Effector memory CD4-positive, alpha-beta T cell (primary cell): ENCODE data around the gene ARF1.

Source experiments
- DNase-seq, 3 donors: peaks; one replicate each; pipeline ENCODE4 v3.0.0-alpha.2; 2020
- H3K27ac ChIP-seq: 2 replicates; pipeline ENCODE4 v1.7.0; 2013; ENCODE audit warnings: mild to moderate bottlenecking, low read length, moderate library complexity; ENCODE audit not compliant: insufficient read depth, poor library complexity, severe bottlenecking
- H3K27me3 ChIP-seq: replicated peaks from 2 replicates; pipeline ENCODE4 v1.7.0; 2013; ENCODE audit warnings: mild to moderate bottlenecking, low read length; ENCODE audit not compliant: insufficient read depth, control insufficient read depth, poor library complexity, severe bottlenecking
- H3K36me3 ChIP-seq: 2 replicates; pipeline ENCODE4 v1.7.0; 2013; ENCODE audit warnings: mild to moderate bottlenecking, low read length, moderate library complexity; ENCODE audit not compliant: control insufficient read depth, insufficient read depth
- H3K4me1 ChIP-seq: 2 replicates; pipeline ENCODE4 v1.7.0; 2013; ENCODE audit warnings: low read length, mild to moderate bottlenecking; ENCODE audit not compliant: control insufficient read depth, insufficient read depth, poor library complexity, severe bottlenecking
- H3K4me3 ChIP-seq: 2 replicates; pipeline ENCODE4 v1.7.0; 2013; ENCODE audit warnings: low read length, low read depth, mild to moderate bottlenecking; ENCODE audit not compliant: insufficient read depth, poor library complexity, severe bottlenecking
- H3K9me3 ChIP-seq: 2 replicates; pipeline ENCODE4 v1.7.0; 2013; ENCODE audit warnings: mild to moderate bottlenecking, low read length, moderate library complexity; ENCODE audit not compliant: control insufficient read depth

The ARF1 gene

DNA sequence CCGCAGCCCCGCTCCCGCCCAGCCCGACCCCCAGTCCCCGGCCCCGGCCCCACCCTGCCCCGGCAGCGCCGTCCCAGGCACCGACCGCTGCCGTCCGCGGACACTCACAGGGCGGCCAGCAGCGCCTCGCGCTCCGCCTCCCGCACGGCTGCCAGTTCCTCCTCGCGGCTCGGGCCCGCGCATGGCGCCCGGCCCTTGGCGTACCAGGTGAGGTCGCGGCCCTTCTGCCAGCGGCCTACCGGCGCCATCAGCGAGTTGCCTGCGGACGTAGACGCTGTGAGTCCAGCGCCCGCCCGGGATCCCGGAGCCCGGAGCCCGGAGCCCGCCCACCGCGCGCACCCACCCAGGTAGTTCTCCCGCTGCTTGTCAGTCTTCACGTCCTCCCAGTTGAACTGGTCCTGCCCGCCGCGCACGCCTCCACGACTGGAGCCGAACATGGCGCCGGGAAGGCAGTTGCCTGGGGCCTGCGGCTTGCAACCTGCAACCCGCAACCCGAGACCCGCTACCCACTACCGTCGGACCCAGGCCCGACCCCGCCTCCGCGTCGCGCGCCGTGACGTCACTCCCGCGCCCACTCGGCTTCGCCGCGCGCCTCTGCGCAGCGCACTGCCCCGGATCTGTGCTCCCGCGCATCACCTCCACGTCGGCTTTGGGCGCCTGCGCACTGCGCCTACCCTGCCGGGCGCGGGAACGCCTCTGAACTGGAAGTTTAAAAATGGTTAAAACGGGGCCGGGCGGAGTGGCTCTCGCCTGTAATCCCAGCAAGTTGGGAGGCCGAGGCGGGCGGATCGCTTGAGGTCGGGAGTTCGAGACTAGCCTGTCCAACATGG, 20.5 kb downstream of the ARF1 start, which contains the start of gene C1orf35:
TSS of gene C1orf35 (minus strand) at position 535 of the 830 bp plus-strand sequence. CDS start at position 437, 98 bp downstream.
- DNase-seq = peak; percentile 88 to 92 (median 88)
- Histone ChIP-seq H3K4me3 (peak within 1 kb of the TSS; percentile 95), H3K9me3 (no peaks in the 10 kb centered on the region), H3K36me3 (peaks cover 46% of the 10 kb centered on the region), H3K27me3 (no peaks in the 10 kb centered on the region), H3K4me1 (peaks cover 9% of the 10 kb centered on the region), H3K27ac (peak within 1 kb of the TSS; percentile 91)

DNA sequence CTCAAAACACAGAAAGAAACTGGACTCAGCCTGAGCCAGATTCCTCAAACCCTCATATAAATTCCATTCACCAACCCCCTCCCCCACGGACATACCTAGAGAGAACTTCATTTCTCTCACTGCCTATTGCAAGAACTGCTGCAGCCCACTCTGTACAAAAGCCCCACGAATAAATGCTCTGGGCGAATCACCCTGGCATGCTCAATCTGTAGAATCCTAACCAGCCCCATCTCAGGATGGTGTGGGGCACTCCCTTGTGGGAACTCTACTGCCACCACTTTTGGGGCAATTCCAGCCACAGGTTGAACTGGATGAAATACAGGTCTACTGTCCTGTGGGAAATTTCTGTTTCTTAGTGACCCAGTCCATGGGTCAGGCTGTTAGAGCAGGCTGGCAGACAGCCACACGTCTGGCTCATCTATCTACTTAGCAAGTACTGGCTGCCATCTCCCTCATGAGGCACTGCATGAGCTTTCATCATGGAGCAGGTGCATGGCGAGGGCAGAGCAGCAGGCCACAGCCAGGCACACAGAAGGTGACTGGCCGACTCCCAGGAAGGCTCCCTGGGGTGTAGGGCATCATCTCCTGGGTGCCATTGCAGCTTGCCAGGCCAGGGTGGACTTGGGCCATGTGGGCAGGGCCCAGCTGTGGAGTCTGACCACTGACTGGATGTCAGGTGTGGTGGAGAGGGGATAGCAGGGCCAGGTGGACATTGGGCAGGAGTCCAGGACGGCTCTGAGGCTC, 22.2 kb downstream of the ARF1 start:
- H3K9me3 ChIP-seq = no peaks in the 10 kb centered on the region
- H3K27me3 ChIP-seq = no peaks in the 10 kb centered on the region
- H3K36me3 ChIP-seq = peaks cover 29% of the 10 kb centered on the region
- DNase-seq = no peak
- H3K4me3 ChIP-seq = no peak overlapping the region
- H3K4me1 ChIP-seq = peaks cover 22% of the 10 kb centered on the region
- no peak overlapping the region for H3K27ac ChIP-seq

DNA sequence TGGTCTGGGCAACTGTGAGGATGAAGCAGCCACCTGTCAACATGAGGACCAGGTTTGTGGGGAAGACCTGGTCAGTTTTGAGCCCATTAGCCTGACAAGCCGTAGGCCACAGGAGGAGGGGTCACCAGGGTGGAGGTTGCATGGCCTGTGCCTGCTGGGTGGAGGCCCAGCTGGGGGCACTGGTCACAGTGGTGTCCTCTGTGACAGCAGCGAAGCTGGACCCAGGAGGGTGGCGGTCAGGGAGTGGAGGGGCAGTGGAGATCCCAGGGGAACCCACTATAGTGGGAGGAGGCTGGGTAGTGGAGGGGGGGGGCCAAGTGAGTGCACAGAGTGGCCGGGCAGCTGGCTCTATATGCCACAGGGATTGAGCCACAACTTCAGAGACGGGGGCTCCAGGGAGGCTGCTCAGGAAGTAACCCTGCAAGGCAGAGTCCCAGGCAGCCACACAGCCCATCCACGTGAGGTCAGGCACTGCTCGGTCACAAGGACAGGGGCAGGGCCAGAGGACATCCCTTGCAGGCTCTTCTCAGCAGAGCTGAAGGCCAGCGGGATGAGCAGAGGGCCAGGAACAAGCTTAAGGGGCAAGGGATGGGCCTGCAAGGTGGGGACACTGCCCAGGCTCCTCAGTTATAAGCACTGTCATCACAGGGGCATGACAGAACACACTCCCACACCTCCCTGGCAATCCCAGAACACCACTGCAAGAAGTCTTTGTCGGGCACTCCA, 22.9 kb downstream of the ARF1 start:
- Histone ChIP-seq H3K36me3 (peaks cover 23% of the 10 kb centered on the region), H3K4me1 (peaks cover 27% of the 10 kb centered on the region), H3K9me3 (no peaks in the 10 kb centered on the region), H3K27me3 (no peaks in the 10 kb centered on the region), H3K27ac (no peak overlapping the region), H3K4me3 (no peak overlapping the region)
- DNase-seq = no peak

DNA sequence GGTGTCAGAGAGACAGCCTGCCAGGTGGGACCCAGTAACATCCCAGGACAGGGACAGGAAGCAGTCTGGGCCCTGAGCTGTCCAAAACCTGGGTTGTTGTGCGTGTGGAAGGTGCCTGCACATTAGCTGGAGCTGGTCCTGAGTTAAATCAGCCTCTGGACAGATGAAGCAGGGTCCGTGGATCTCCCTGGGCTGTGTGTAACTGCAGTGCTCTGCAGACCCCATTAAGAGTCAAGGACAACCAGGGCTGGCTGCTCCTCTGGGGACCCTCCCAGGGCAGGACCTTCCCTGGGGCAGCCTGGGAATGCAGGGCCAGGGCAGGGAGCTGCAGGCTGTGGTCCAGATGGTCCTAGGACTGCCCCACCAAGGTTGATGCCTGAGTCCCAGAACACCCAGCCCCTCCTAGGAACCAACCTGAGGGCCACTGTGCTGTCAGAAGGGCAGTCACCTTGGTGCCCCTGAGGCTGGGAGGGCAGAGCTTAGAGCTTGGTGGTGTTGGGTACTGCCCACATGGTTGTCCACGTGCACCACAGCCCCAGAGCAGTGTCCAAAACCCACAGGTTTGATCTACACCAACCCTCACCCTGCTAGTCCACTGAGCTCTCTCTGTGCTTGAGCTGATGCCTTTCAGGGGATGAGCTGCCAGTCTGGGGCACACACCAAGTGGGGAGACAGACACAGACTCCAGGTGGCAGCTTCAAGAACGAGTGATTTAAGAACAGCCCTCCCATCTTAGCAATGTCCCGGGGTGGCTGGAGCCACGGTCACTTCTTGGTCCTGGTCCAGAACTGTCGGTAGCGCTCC, 23.7 kb downstream of the ARF1 start:
- no peak overlapping the region for H3K4me3 ChIP-seq
- H3K27me3 ChIP-seq = no peaks in the 10 kb centered on the region
- H3K27ac ChIP-seq = no peak overlapping the region
- peaks cover 27% of the 10 kb centered on the region for H3K4me1 ChIP-seq
- H3K9me3 ChIP-seq = no peaks in the 10 kb centered on the region
- H3K36me3 ChIP-seq = peaks cover 17% of the 10 kb centered on the region
- DNase-seq = no peak

DNA sequence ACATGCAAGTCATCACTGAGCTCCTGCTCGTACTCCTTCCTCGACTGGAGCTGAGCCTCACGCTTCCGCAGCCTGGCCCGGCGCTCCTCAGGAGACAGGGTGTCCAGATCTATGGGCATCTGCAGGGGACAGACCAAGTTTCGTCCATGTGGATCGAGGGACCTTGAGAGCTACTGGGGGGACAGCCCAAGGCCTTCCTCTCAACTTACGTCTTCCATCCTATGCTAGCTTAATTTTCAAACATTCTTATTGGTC, 24.2 kb downstream of the ARF1 start:
- DNase-seq = no peak
- H3K4me1 ChIP-seq = peaks cover 22% of the 10 kb centered on the region
- H3K27ac ChIP-seq = no peak overlapping the region
- H3K36me3 ChIP-seq = peaks cover 17% of the 10 kb centered on the region
- H3K4me3 ChIP-seq = no peak overlapping the region
- no peaks in the 10 kb centered on the region for H3K9me3 ChIP-seq
- H3K27me3 ChIP-seq = no peaks in the 10 kb centered on the region

DNA sequence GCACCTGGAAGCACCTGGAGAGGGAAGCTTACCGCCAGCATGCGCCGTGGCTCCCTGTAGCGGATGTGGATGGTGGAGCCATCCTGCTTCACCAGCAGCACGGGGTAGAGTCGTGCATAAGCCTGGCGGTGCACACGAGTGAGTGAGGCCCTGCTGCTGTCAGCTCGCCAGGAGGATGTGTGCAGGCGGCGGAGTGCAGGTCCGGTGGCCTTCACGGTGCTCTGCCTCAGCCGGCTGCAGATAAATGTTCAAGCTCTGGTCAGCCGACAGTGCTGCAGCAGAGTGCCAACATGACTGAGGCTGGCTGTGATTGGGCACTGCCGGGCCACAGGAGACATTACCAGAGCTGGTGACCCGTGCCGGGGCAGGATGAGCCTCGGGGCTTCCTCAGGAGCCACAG, 25.1 kb downstream of the ARF1 start:
- Histone ChIP-seq H3K36me3 (peaks cover 17% of the 10 kb centered on the region), H3K27me3 (no peaks in the 10 kb centered on the region), H3K9me3 (no peaks in the 10 kb centered on the region), H3K4me1 (peaks cover 18% of the 10 kb centered on the region), H3K4me3 (no peak overlapping the region), H3K27ac (no peak overlapping the region)
- no peak for DNase-seq

DNA sequence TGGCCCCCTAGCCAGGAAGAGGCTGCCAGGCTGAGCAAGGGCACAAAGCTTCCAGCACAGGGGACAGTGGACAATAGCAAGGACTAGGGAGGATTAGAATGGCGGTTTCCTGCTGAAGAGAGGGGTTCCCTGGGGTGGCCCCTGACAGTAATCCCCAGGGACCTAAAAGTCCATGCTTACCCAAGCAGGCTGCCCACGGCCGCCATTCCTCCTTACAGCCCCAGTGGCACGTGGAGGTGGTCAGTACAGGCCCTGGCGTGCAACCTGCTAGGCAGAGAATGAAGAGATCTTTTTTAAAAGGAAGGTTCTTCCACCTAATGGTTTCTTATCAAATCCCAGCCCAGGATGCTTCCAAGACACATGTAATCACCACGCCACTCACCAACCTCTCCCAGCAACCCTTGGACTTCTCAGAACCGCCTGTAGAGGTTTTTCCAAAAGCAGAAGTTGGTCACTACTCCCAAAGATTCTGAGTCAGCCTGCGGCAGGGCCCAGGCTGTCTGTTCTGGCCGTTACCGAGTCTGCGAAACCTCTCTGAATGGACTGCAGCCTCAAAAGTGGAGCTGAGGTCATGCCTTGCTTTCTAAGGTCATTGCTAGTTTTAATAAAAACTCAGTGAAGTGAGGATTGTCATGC, 25.7 kb downstream of the ARF1 start:
- DNase-seq = no peak
- Histone ChIP-seq H3K27ac (peak overlapping the region; percentile 84), H3K36me3 (peaks cover 17% of the 10 kb centered on the region), H3K4me1 (peaks cover 18% of the 10 kb centered on the region), H3K4me3 (peak overlapping the region; percentile 98), H3K27me3 (no peaks in the 10 kb centered on the region), H3K9me3 (no peaks in the 10 kb centered on the region)

DNA sequence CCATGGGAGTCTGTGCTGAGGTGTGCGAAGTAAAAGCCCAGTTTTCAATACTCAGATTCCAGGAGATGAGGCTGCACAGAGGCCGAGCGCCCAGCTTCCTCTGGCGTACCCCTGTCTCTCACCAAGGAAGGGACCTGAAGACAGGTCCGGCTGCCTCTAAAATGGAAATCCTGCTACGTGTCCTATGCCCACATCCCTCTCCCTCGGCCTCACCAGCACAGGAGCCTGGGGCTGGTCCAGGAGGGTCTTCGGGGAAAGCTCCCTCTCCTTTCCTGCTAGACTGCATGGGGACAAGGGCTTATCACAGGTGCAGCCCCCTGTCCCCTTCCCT, 26.2 kb downstream of the ARF1 start:
- no peak for DNase-seq
- Histone ChIP-seq H3K27ac (peak overlapping the region; percentile 84), H3K36me3 (peaks cover 17% of the 10 kb centered on the region), H3K4me3 (peak overlapping the region; percentile 98), H3K4me1 (peaks cover 18% of the 10 kb centered on the region), H3K27me3 (no peaks in the 10 kb centered on the region), H3K9me3 (no peaks in the 10 kb centered on the region)
